Heart left ventricle (tissue), 16 donors: ENCODE measurements around the gene LCN10. TPM values are rescaled to one million over a fixed set of nuclear protein-coding genes. Genes with fewer than 3 reads are reported as not detected.

Experiments used
- ATAC-seq, 4 donors: fragments of 200-7000 bp; cut with Tn5 transposase; one replicate each; pipeline ENCODE4 v1.9.1; 2020 to 2022; ENCODE audit warnings: moderate library complexity in 4 of 4, mild to moderate bottlenecking in 3 of 4, moderate number of reproducible peaks in 1 of 4
- DNase-seq, 5 donors: peaks; one replicate each; pipeline ENCODE4 v3.0.0-alpha.2; 2020
- H3K27ac ChIP-seq, 12 donors: fragments of 200-600 bp; sonication (generic) in 4 of 12; one replicate each; pipeline versions ENCODE4 v1.5.0 to v1.8.0; 2016 to 2022; ENCODE audit warnings: mild to moderate bottlenecking in 2 of 12
- H3K27me3 ChIP-seq, 9 donors: fragments of 200-600 bp; sonication (generic) in 2 of 9; one replicate each; pipeline versions ENCODE4 v1.5.1 to v1.8.0; 2016 to 2022; ENCODE audit warnings: mild to moderate bottlenecking in 3 of 9
- H3K36me3 ChIP-seq, 9 donors: fragments of 200-600 bp; sonication (generic) in 2 of 9; one replicate each; pipeline versions ENCODE4 v1.5.0 to v1.8.0; 2018 to 2022; ENCODE audit warnings: mild to moderate bottlenecking in 2 of 9
- H3K4me1 ChIP-seq, 12 donors: fragments of 200-600 bp; sonication (generic) in 4 of 12; one replicate each; pipeline versions ENCODE4 v1.5.0 to v1.8.0; 2016 to 2022; ENCODE audit warnings: mild to moderate bottlenecking in 3 of 12
- H3K4me3 ChIP-seq, 12 donors: fragments of 200-600 bp; sonication (generic) in 4 of 12; one replicate each; pipeline versions ENCODE4 v1.5.0 to v1.8.0; 2017 to 2022; ENCODE audit warnings: mild to moderate bottlenecking in 9 of 12, moderate library complexity in 4 of 12
- H3K9me3 ChIP-seq, 12 donors: fragments of 200-600 bp; sonication (generic) in 4 of 12; one replicate each; pipeline versions ENCODE4 v1.5.0 to v1.8.0; 2016 to 2022; ENCODE audit warnings: mild to moderate bottlenecking in 1 of 12
- CTCF ChIP-seq, 12 donors: fragments of 200-600 bp; sonication (generic) in 4 of 12; IDR thresholded peaks; one replicate each; pipeline versions ENCODE4 v1.5.0 to v1.8.0; 2018 to 2022; ENCODE audit warnings: antibody characterized with exemption in 12 of 12, mild to moderate bottlenecking in 5 of 12
- POLR2A ChIP-seq, 2 donors: fragments of 450-650 bp; IDR thresholded peaks; one replicate each; pipeline ENCODE4 v1.6.1; 2017; ENCODE audit warnings: antibody characterized with exemption in 2 of 2, mild to moderate bottlenecking in 2 of 2, moderate library complexity in 2 of 2
- WGBS, 4 donors: extraction: QIAGEN DNeasy Blood & Tissue Kit in 2 of 4; methylation state at CpG; one replicate each; pipeline versions ENCODE4 v1.1.5 to v1.1.7; 2013 to 2018; 5-methylcytosine and 5-hydroxymethylcytosine counted together
- intact Hi-C, 10 donors: fragments of 100-400 bp; cut with DNase I; formaldehyde crosslinking; loops; one replicate each; pipeline versions ENCODE4 v1.11.1 to v1.14.2; 2022
- polyA plus RNA-seq, 2 donors: library from polyadenylated mRNA; stranded (reverse); fragments of 200-250 nt; gene quantifications; one replicate each; pipeline ENCODE4 v1.2.3, GENCODE V29; 2013
- total RNA-seq, 9 donors: library from RNA; depleted of rRNA in 2 of 9; stranded (reverse); fragments of >200 nt in 2 of 9; fragmentation: NEBNext Ultra II Directional in 3 of 9; extraction: Animal tissue kit (Norgen Biotek cat#: 25700) in 3 of 9; gene quantifications; one replicate each; pipeline versions ENCODE4 v1.1.0 to v1.2.4, GENCODE V29; 2016 to 2023
- donor health status: ischemic (EF 13 %, LVEDD 7.1; RV severe dilation, severe dysfunction).
- donor health status: healthy with polysubstance abuse.
- donor health status: DM: no; HTN: yes; CAD: no.
- donor health status: DM: no; HTN: no; CAD: no.
- donor health status: ischemic (EF 25% LVEDD 6.9; RV normal size, moderate dysfunction).
- donor health status: ischemic (EF 25% LVEDD 5.7; RV mildly dilated, moderate dysfunction).
- donor health status: healthy.
- donor health status: DM: yes; HTN: yes; CAD: no.
- donor health status: ischemic (EF 35%, LVEDD 5.7; RV mildly dilated, moderate dysfunction).
- donor health status: nonischemic (EF 11% LVEDD 7.7; RV severe dilation, severe dysfunction).
- donor health status: DM: yes; HTN: yes; CAD: no.
- donor health status: PGD.
- donor health status: ischemic (EF 29% LVEDD 5.4; RV normal size, mild dysfunction).
- donor health status: nonischemic (EF 23%, LVEDD 6.1; RV moderate dilation, normal function).

The LCN10 gene
- total and polyA plus RNA-seq, 11 donors, result 0.50 to 40.7 (median 10.5) TPM

DNA sequence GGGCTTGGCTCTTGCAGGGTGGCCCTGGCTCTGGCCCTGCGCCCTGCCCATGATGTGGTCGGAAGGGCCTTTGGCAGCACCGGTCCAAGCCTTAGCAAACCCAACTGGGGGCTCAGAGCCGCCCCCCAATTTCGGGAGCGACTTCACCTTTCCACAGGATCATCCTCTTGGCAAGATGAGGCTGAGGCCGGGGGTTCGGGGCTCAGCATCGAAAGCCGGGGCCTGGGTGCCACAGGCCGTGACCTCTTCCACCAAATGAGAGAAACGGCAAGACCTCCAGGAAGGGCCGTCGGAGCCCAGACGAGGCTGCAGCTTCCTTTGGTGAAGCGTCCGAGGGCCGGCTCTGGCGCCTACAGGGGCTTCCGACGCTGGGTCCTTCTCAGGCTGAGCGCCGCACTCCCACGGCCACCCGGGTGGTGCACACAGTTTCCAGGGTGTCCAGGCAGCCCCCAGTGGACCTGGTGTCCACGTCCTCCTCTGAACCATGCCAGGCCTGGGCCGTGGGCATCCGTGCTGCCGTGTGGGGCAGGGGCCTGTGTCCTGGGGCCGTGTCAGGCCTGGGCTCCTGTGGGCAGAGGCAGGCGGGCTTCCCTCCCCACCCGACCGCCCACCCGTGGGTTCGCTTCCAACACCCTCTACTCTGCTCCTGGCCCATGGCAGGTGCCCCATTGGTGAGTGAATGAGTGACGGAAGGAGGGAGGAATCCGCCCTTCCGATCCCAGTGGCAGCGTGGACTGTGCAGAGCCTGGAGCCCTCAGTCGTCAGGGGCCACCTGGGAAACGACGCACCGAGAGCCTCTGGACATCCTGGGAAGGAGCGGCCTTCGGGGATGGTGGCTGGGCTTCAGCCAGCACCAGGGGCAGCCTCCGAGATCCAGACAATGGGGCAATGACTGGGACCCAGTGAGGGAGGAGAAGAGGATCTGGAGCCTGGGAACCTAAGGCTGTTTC, 50.3 kb downstream of the LCN10 start:
- WGBS, 4 donors, result 84 to 93% (median 85%) methylated on average over 33 to 46 of the region's 46 CpGs
- H3K9me3 ChIP-seq, result no peaks in the 10 kb centered on the region
- no peak for ATAC-seq
- intact Hi-C loops, result loop anchor here in 8 of 10 donors (5.0 to 10.0 kb wide), 4 partner anchors 50 to 210 kb away; partner anchors contain the start of gene SEC16A (in 3 of the 8)
- H3K27me3 ChIP-seq, result no peaks in the 10 kb centered on the region
- no peaks in the 10 kb centered on the region for H3K36me3 ChIP-seq
- peak in 1 of 5 donors; percentile 24 for DNase-seq
- H3K4me1 ChIP-seq, result peaks cover 3 to 70% (median 37%) of the 10 kb centered on the region in 12 donors
- peak overlapping the region in 1 of 12 donors; percentile 92 for H3K27ac ChIP-seq
- no peak overlapping the region for H3K4me3 ChIP-seq
- TF ChIP-seq CTCF (IDR thresholded peaks at IDR 0.05) (no peak), POLR2A (IDR thresholded peaks at IDR 0.05) (no peak)

- DNase-seq (peak in 3 of 5 donors; percentile 18 to 62 (median 29)), ATAC-seq (peak in 1 of 4 donors; percentile 0)
- Histone ChIP-seq H3K27me3 (no peaks in the 10 kb centered on the region), H3K27ac (peak overlapping the region in 10 of 12 donors; percentile 63 to 96 (median 89)), H3K4me1 (peaks cover 3 to 76% (median 36%) of the 10 kb centered on the region in 12 donors), H3K9me3 (no peaks in the 10 kb centered on the region), H3K4me3 (no peak overlapping the region), H3K36me3 (no peaks in the 10 kb centered on the region)
- TF ChIP-seq CTCF (IDR thresholded peaks at IDR 0.05) (no peak), POLR2A (IDR thresholded peaks at IDR 0.05) (no peak)
- intact Hi-C loops, result loop anchor here in 8 of 10 donors (5.0 to 10.0 kb wide), 4 partner anchors 49 to 209 kb away; partner anchors contain the start of gene SEC16A (in 3 of the 8)
- WGBS, 4 donors, result 76 to 91% (median 83%) methylated on average over 20 to 29 of the region's 29 CpGs
Measured at GRCh38 chr9:136691316-136692184, 51.2 kb downstream of the LCN10 start.

DNA sequence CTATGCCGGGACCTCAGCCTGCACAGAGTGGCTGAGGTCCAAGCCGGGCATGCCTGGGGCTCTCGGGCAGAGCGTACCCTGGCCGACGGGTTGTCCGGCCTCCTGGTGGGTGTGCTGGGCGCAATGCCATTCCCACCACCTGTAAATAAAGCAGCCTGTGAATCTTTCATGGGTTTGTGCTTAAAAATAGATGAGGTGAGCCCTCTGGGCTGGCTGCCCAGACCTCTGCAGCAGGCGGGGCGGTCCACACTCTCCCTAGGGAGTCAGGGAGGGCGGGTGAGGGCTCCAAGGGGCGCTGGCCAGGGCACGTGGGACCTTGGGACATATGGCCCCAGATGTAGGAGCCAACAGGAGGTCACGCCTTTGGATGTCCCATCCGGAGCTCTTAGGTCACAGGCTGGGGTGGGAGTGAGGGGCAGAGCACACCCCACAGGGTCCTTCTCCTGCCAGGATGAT, 51.9 kb downstream of the LCN10 start:
- no peaks in the 10 kb centered on the region for H3K9me3 ChIP-seq
- peaks cover 3 to 83% (median 43%) of the 10 kb centered on the region in 12 donors for H3K4me1 ChIP-seq
- TF ChIP-seq POLR2A (IDR thresholded peaks at IDR 0.05) (no peak), CTCF (IDR thresholded peaks at IDR 0.05) (no peak)
- intact Hi-C loops, result loop anchor here in 8 of 10 donors (5.0 to 10.0 kb wide), 4 partner anchors 49 to 209 kb away; partner anchors contain the start of gene SEC16A (in 3 of the 8)
- peak overlapping the region; percentile 58 to 96 (median 88) for H3K27ac ChIP-seq
- H3K4me3 ChIP-seq, result no peak overlapping the region
- DNase-seq (peak; percentile 77 to 86 (median 82)), ATAC-seq (peak; percentile 41 to 70 (median 48))
- no peaks in the 10 kb centered on the region for H3K36me3 ChIP-seq
- 17 to 39% (median 29%) methylated on average over 9 to 15 of the region's 15 CpGs for WGBS, 4 donors
- no peaks in the 10 kb centered on the region for H3K27me3 ChIP-seq
